HepG2 (cell line): ENCODE data around the gene ZAR1. TPM values are rescaled to one million over a fixed set of nuclear protein-coding genes. Genes with fewer than 3 reads are reported as not detected.

ENCODE experiments used
- ATAC-seq: fragments of 200-7000 bp; cut with Tn5 transposase; 3 replicates; pipeline ENCODE4 v1.9.1; 2020; ENCODE audit warnings: mild to moderate bottlenecking, moderate library complexity
- BruUV-seq: library from RNA; stranded (reverse); fragments of 400-500 nt; replicated peaks from 2 replicates; lab custom pipeline; 2021; lab: Mats Ljungman, UMichigan
- CTCF ChIA-PET: fragments of 300-600 bp; formaldehyde crosslinking; extraction: SDS; loops from one replicate; lab custom pipeline; 2021; ENCODE audit warnings: low total read pairs, inconsistent platforms, low intra/inter-chr PET ratio; lab: Yijun Ruan, JAX
- POLR2A ChIA-PET: fragments of 350-600 bp; sonication (Branson Sonifier 250); formaldehyde crosslinking; loops from one replicate; lab custom pipeline; 2020; ENCODE audit warnings: antibody characterized with exemption, inconsistent platforms; lab: Yijun Ruan, JAX
- DNase-seq: peaks from one replicate; pipeline ENCODE4 v3.0.0-alpha.2; 2015; ENCODE audit warnings: low spot score
- FAIRE-seq: peaks from 3 replicates; lab custom pipeline; 2011; peaks lifted over from hg19 to GRCh38; lab: Jason Lieb, UNC
- H2AFZ ChIP-seq: one replicate; pipeline ENCODE4 v1.6.1; 2011; ENCODE audit warnings: low read length, inconsistent platforms
- H3K27ac ChIP-seq: fragments of 300-600 bp; 3 replicates; pipeline ENCODE4 v1.8.0; 2011; ENCODE audit warnings: mixed run types, mild to moderate bottlenecking, mixed read lengths, low read length, inconsistent platforms; ENCODE audit not compliant: insufficient read depth; ENCODE audit errors: extremely low read length
- H3K27me3 ChIP-seq, 2 experiments: fragments of 200-600 bp in 1 of 2; 2 replicates in 1 of 2; 3 replicates in 1 of 2; pipeline versions ENCODE4 v1.6.0 to v1.8.0; 2011; ENCODE audit warnings: low read length in 2 of 2, mild to moderate bottlenecking in 2 of 2, moderate library complexity in 2 of 2, inconsistent platforms in 1 of 2; ENCODE audit not compliant: insufficient read depth in 2 of 2, control insufficient read depth in 1 of 2
- H3K36me3 ChIP-seq, 2 experiments: fragments of 200-600 bp in 1 of 2; replicated peaks in 1 of 2; 2 replicates in 1 of 2; 3 replicates in 1 of 2; pipeline versions ENCODE4 v1.5.1 to v1.8.0; 2011; ENCODE audit warnings: low read length in 2 of 2, inconsistent platforms in 1 of 2; ENCODE audit not compliant: insufficient read depth in 2 of 2, control insufficient read depth in 1 of 2
- H3K4me1 ChIP-seq: 2 replicates; pipeline ENCODE4 v1.5.1; 2012; ENCODE audit warnings: low read length, inconsistent platforms; ENCODE audit not compliant: insufficient read depth
- H3K4me2 ChIP-seq: 2 replicates; pipeline ENCODE4 v1.6.0; 2011; ENCODE audit warnings: low read depth, low read length, inconsistent platforms
- H3K4me3 ChIP-seq, 3 experiments: fragments of 200-600 bp in 1 of 3; sonication (generic), shearing (Covaris generic) in 1 of 3; replicated peaks in 1 of 3; 2 replicates each; pipeline ENCODE4 v1.5.1; 2011 to 2016; ENCODE audit warnings: low read length in 3 of 3, inconsistent platforms in 2 of 3, low read depth in 2 of 3, mild to moderate bottlenecking in 2 of 3, control low read depth in 1 of 3, mixed read lengths in 1 of 3; ENCODE audit not compliant: insufficient read depth in 1 of 3
- H3K79me2 ChIP-seq: one replicate; pipeline ENCODE4 v1.6.1; 2011; ENCODE audit warnings: low read length, inconsistent platforms; ENCODE audit not compliant: insufficient read depth
- H3K9ac ChIP-seq: 2 replicates; pipeline ENCODE4 v1.6.0; 2011; ENCODE audit warnings: mild to moderate bottlenecking, low read depth, low read length, inconsistent platforms; ENCODE audit not compliant: insufficient read depth
- H3K9me3 ChIP-seq: 2 replicates; pipeline ENCODE4 v1.5.1; 2012; ENCODE audit warnings: mild to moderate bottlenecking, low read length
- H4K20me1 ChIP-seq: 2 replicates; pipeline ENCODE4 v1.6.0; 2011; ENCODE audit warnings: inconsistent platforms, mild to moderate bottlenecking, low read length, moderate library complexity; ENCODE audit not compliant: insufficient read depth
- CBX5 ChIP-seq: sonication (generic); formaldehyde crosslinking; IDR thresholded peaks from 2 replicates; pipeline ENCODE4 v1.4.0; 2020; ENCODE audit warnings: missing genetic modification reagents, borderline replicate concordance
- DNMT3B ChIP-seq: conservative IDR thresholded peaks from 2 replicates; pipeline ENCODE4 v1.6.1; 2016; ENCODE audit warnings: missing biosample characterization, control low read depth
- GPN1 ChIP-seq: sonication (generic); formaldehyde crosslinking; IDR thresholded peaks from 2 replicates; pipeline ENCODE4 v1.5.1; 2020; ENCODE audit warnings: missing genetic modification reagents, borderline replicate concordance
- NR2F6 ChIP-seq, 2 experiments: IDR thresholded peaks; 2 replicates each; pipeline ENCODE4 v1.6.1; 2016; ENCODE audit warnings: antibody characterized with exemption in 1 of 2, mild to moderate bottlenecking in 1 of 2
- PRPF4 ChIP-seq: fragments of 200-400 bp; formaldehyde crosslinking; IDR thresholded peaks from 2 replicates; pipeline ENCODE4 v1.6.1; 2016; ENCODE audit warnings: low read length, low read depth; ENCODE audit not compliant: poor library complexity, severe bottlenecking
- TBL1XR1 ChIP-seq: fragments of 150-350 bp; IDR thresholded peaks from 2 replicates; pipeline ENCODE4 v1.6.1; 2014; ENCODE audit warnings: borderline replicate concordance, low read length; ENCODE audit not compliant: partially characterized antibody
- ZNF546 ChIP-seq: sonication (generic); formaldehyde crosslinking; conservative IDR thresholded peaks from 2 replicates; pipeline ENCODE4 v1.8.1; 2023; ENCODE audit warnings: mild to moderate bottlenecking, missing genetic modification reagents
- ZNF547 ChIP-seq: sonication (generic); formaldehyde crosslinking; IDR thresholded peaks from 2 replicates; pipeline ENCODE4 v1.5.1; 2020; ENCODE audit warnings: mild to moderate bottlenecking, missing genetic modification reagents
- ZNF607 ChIP-seq: sonication (generic); formaldehyde crosslinking; IDR thresholded peaks from 2 replicates; pipeline ENCODE4 v1.5.1; 2020; ENCODE audit warnings: missing genetic modification reagents, mild to moderate bottlenecking, borderline replicate concordance
- ZNF788 ChIP-seq: sonication (generic); formaldehyde crosslinking; IDR thresholded peaks from 2 replicates; pipeline ENCODE4 v1.5.0; 2020; ENCODE audit warnings: mild to moderate bottlenecking, missing genetic modification reagents, borderline replicate concordance
- WGBS: methylation state at CpG from one replicate; pipeline ENCODE4 v1.1.6; 2017; ENCODE audit warnings: low lambda C conversion rate; 5-methylcytosine and 5-hydroxymethylcytosine counted together
- in situ Hi-C: cut with HindIII; loops from 2 replicates; pipeline ENCODE4 v1.10.0; 2017; ENCODE audit warnings: low pct_unique_long_range_greater_than_20kb; ENCODE audit not compliant: extremely low pct_ligation_motif_present
- intact Hi-C: fragments of 100-400 bp; cut with micrococcal nuclease; formaldehyde crosslinking; loops from one replicate; pipeline ENCODE4 v1.10.0; 2022; ENCODE audit not compliant: unreplicated experiment
- polyA plus RNA-seq, 8 experiments: library from polyadenylated mRNA; depleted of rRNA in 3 of 8; stranded (reverse) in 7 of 8; unstranded in 1 of 8; fragments of >200 nt; fragmentation: Illumina TruSeq in 4 of 8; extraction: Trizol in 4 of 8; gene quantifications; 2 replicates each; pipeline versions ENCODE4 v1.2.1 to v1.2.3, GENCODE V29; 2011 to 2016; ENCODE audit warnings: low read depth in 4 of 8, missing spikeins in 1 of 8, mixed read lengths in 1 of 8; ENCODE audit not compliant: insufficient read depth in 1 of 8
- total RNA-seq, 5 experiments: library from RNA; depleted of rRNA; stranded (reverse); fragments of >200 nt; fragmentation: Illumina TruSeq; extraction: Trizol; gene quantifications; 2 replicates each; pipeline ENCODE4 v1.2.3, GENCODE V29; 2016; ENCODE audit warnings: low read depth in 1 of 5
- TF ChIP-seq, protein P1 (sequence below): sonication (generic); formaldehyde crosslinking; IDR thresholded peaks from 2 replicates; pipeline ENCODE4 v1.8.1; 2023; ENCODE audit warnings: mild to moderate bottlenecking, moderate library complexity, missing genetic modification reagents
- TF ChIP-seq, protein P2 (sequence below): IDR thresholded peaks from 2 replicates; pipeline ENCODE4 v1.4.0; 2020; ENCODE audit warnings: mild to moderate bottlenecking, missing genetic modification reagents
- TF ChIP-seq, protein P3 (sequence below): sonication (generic); formaldehyde crosslinking; IDR thresholded peaks from 2 replicates; pipeline ENCODE4 v1.5.0; 2020; ENCODE audit warnings: mild to moderate bottlenecking, missing genetic modification reagents, moderate library complexity

Gene ZAR1
- total and polyA plus RNA-seq, 2 of the 13 experiments (the other 11 are each of a cell fraction or from before 2014, with no cell fraction given) = not detected

DNA sequence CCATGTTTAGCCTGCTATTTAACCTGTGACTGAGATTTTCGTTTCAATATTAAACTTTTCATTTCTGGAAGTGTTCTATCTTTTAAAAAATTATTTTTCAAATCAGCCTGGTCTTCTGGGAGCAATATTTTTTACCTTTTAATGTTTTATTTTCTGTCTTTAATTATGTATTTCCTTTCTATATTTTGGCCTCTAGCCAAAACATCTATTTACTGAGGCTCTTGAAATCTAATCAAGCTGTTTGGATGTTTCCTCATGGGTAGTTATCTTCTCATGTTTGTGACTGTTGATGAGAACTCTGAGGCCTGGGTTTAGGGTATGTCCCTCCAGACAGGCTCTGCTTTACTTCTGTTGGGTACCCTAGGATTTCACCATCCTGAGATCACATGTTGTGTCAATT is 17.3 kb upstream of the ZAR1 start:
- Histone ChIP-seq H2AFZ (no peak overlapping the region), H3K9me3 (no peaks in the 10 kb centered on the region), H3K4me1 (no peaks in the 10 kb centered on the region), H3K4me3 (no peak overlapping the region), H3K9ac (no peak overlapping the region), H4K20me1 (no peaks in the 10 kb centered on the region), H3K27ac (no peak overlapping the region), H3K27me3 (no peaks in the 10 kb centered on the region), H3K4me2 (no peak overlapping the region), H3K36me3 (no peaks in the 10 kb centered on the region)
- ATAC-seq (no peak), DNase-seq (no peak), FAIRE-seq (no peak)
- ChIA-PET POLR2A (no interaction called here), CTCF (no interaction called here)
- WGBS = 0% methylated on average over 1 of the region's 1 CpG
- in situ Hi-C loops (no loop called here), intact Hi-C loops (no loop called here)
- BruUV-seq = no TSS peak
- no peak for TF ChIP-seq ZNF547 (CRISPR knock-in tag)
- no peak for TF ChIP-seq TBL1XR1
- no peak for TF ChIP-seq GPN1 (CRISPR knock-in tag)
- TF ChIP-seq, protein P1, sequence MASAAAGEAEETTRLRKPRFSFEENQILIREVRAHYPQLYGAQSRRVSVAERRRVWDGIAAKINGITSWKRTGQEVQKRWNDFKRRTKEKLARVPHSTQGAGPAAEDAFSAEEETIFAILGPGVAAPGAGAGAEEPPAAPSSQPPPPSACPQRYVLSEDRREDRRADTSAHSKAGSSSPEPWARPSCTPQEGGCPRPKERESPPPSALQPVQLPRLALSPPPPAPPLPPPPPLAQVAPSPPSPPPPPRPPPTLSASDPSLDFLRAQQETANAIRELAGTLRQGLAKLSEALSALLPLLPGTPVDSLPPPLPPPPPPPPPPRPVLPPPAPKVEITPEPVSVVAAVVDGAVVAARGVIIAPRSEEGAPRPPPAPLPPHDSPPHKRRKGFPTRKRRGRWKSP (CRISPR knock-in tag) = no peak
- TF ChIP-seq ZNF788 (CRISPR knock-in tag) = no peak
- TF ChIP-seq ZNF607 (CRISPR knock-in tag) = no peak
- TF ChIP-seq ZNF546 (CRISPR knock-in tag) = no peak
- no peak for TF ChIP-seq DNMT3B (CRISPR knock-in tag)
- TF ChIP-seq, all 625 proteins: peak for 0
- H3K79me2 ChIP-seq = no peaks in the 10 kb centered on the region

DNA sequence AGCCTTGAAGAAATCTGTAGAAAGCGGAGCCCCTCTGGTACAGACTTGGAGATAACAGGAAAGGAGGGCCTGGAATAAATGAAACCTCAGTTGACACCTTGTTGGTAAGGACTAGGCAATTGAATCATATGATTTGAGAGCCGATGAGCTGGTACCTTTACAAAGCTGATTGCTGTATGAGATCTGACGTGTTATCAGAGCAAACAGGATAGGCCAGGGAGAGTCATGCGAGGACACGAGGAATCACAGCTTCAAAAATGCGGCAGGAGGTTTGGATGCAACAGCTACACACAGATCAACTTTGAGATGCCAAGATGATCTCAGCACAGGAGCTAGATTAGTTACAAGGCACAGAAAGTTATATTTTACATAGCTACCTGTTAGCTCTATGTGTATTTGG is 14.3 kb upstream of the ZAR1 start:
- no TSS peak for BruUV-seq
- Histone ChIP-seq H3K27me3 (no peaks in the 10 kb centered on the region), H3K27ac (no peak overlapping the region), H3K79me2 (no peaks in the 10 kb centered on the region), H3K36me3 (no peaks in the 10 kb centered on the region), H2AFZ (no peak overlapping the region), H3K9ac (no peak overlapping the region), H3K9me3 (no peaks in the 10 kb centered on the region), H3K4me3 (no peak overlapping the region), H4K20me1 (no peaks in the 10 kb centered on the region), H3K4me2 (no peak overlapping the region), H3K4me1 (no peaks in the 10 kb centered on the region)
- intact Hi-C loops = no loop called here
- TF ChIP-seq NR2F6 (IDR thresholded peaks at IDR 0.05) (no peak), NR2F6 (CRISPR knock-in tag; IDR thresholded peaks at IDR 0.05) (no peak), PRPF4 (no peak), CBX5 (CRISPR knock-in tag) (no peak)
- TF ChIP-seq, protein P2, sequence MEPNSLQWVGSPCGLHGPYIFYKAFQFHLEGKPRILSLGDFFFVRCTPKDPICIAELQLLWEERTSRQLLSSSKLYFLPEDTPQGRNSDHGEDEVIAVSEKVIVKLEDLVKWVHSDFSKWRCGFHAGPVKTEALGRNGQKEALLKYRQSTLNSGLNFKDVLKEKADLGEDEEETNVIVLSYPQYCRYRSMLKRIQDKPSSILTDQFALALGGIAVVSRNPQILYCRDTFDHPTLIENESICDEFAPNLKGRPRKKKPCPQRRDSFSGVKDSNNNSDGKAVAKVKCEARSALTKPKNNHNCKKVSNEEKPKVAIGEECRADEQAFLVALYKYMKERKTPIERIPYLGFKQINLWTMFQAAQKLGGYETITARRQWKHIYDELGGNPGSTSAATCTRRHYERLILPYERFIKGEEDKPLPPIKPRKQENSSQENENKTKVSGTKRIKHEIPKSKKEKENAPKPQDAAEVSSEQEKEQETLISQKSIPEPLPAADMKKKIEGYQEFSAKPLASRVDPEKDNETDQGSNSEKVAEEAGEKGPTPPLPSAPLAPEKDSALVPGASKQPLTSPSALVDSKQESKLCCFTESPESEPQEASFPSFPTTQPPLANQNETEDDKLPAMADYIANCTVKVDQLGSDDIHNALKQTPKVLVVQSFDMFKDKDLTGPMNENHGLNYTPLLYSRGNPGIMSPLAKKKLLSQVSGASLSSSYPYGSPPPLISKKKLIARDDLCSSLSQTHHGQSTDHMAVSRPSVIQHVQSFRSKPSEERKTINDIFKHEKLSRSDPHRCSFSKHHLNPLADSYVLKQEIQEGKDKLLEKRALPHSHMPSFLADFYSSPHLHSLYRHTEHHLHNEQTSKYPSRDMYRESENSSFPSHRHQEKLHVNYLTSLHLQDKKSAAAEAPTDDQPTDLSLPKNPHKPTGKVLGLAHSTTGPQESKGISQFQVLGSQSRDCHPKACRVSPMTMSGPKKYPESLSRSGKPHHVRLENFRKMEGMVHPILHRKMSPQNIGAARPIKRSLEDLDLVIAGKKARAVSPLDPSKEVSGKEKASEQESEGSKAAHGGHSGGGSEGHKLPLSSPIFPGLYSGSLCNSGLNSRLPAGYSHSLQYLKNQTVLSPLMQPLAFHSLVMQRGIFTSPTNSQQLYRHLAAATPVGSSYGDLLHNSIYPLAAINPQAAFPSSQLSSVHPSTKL (CRISPR knock-in tag) = no peak
- TF ChIP-seq, protein P3, sequence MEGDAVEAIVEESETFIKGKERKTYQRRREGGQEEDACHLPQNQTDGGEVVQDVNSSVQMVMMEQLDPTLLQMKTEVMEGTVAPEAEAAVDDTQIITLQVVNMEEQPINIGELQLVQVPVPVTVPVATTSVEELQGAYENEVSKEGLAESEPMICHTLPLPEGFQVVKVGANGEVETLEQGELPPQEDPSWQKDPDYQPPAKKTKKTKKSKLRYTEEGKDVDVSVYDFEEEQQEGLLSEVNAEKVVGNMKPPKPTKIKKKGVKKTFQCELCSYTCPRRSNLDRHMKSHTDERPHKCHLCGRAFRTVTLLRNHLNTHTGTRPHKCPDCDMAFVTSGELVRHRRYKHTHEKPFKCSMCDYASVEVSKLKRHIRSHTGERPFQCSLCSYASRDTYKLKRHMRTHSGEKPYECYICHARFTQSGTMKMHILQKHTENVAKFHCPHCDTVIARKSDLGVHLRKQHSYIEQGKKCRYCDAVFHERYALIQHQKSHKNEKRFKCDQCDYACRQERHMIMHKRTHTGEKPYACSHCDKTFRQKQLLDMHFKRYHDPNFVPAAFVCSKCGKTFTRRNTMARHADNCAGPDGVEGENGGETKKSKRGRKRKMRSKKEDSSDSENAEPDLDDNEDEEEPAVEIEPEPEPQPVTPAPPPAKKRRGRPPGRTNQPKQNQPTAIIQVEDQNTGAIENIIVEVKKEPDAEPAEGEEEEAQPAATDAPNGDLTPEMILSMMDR = no peak
- WGBS = 28% methylated on average over 6 of the region's 6 CpGs
- DNase-seq (no peak), ATAC-seq (no peak), FAIRE-seq (no peak)
- ChIA-PET CTCF (no interaction called here), POLR2A (no interaction called here)
- in situ Hi-C loops = no loop called here
